ENCODE measurements around the gene GCGR. TPM values are rescaled to one million over a fixed set of nuclear protein-coding genes. Genes with fewer than 3 reads are reported as not detected.

The GCGR gene
- total RNA-seq, 1 experiment from 2014 or later, result 1.6 TPM

- Histone ChIP-seq H3K27ac (ENCODE audit: low read length) (no peak overlapping the region), H3K27me3 (ENCODE audit: control insufficient read depth, insufficient read depth, low read length) (no peaks in the 10 kb centered on the region), H3K36me3 (ENCODE audit: control insufficient read depth, insufficient read depth, low read length) (no peaks in the 10 kb centered on the region), H3K4me3 (ENCODE audit: low read depth in 2 of 2, low read length in 2 of 2) (no peak overlapping the region), H3K9me3 (ENCODE audit: control insufficient read depth, insufficient read depth, low read depth, low read length) (no peaks in the 10 kb centered on the region), H3K4me1 (ENCODE audit: control insufficient read depth, insufficient read depth, low read length) (no peaks in the 10 kb centered on the region)
- intact Hi-C loops (cut with micrococcal nuclease; ENCODE audit: unreplicated experiment) (no loop called here), in situ Hi-C loops (cut with HindIII; ENCODE audit: low pct_unique_long_range_greater_than_20kb, low sequenced_read_pairs) (no loop called here)
- ChIA-PET CTCF (interaction anchor here (1.0 kb wide), 1 partner anchor 58 kb away, joined by 4 read pairs; no protein-coding TSS in a partner anchor), POLR2A (no interaction called here)
- BruUV-seq (replicated peaks), result no TSS peak
- DNase-seq (ENCODE audit: low read depth, low spot score), result no peak
- TF ChIP-seq CTCF (IDR thresholded peaks at IDR 0.05), result no peak
- no peak for TF ChIP-seq SIN3A (IDR thresholded peaks at IDR 0.05; ENCODE audit: borderline replicate concordance, insufficient read depth, low read depth, low read length)
- TF ChIP-seq TCF7L2 (IDR thresholded peaks at IDR 0.05; ENCODE audit: low read depth, low read length), result no peak
- no peak for TF ChIP-seq POLR2AphosphoS5 (IDR thresholded peaks at IDR 0.05; ENCODE audit: low read depth, low read length)
- ATAC-seq, result no peak
Measured at GRCh38 chr17:81794074-81794476, 9.9 kb upstream of the GCGR start.

GRCh38 chr17:81794509-81794908 is 9.4 kb upstream of the GCGR start:
- Histone ChIP-seq H3K4me3 (ENCODE audit: low read depth in 2 of 2, low read length in 2 of 2) (no peak overlapping the region), H3K27me3 (ENCODE audit: control insufficient read depth, insufficient read depth, low read length) (no peaks in the 10 kb centered on the region), H3K36me3 (ENCODE audit: control insufficient read depth, insufficient read depth, low read length) (no peaks in the 10 kb centered on the region), H3K9me3 (ENCODE audit: control insufficient read depth, insufficient read depth, low read depth, low read length) (no peaks in the 10 kb centered on the region), H3K27ac (ENCODE audit: low read length) (no peak overlapping the region), H3K4me1 (ENCODE audit: control insufficient read depth, insufficient read depth, low read length) (no peaks in the 10 kb centered on the region)
- POLR2A ChIA-PET, result no interaction called here
- in situ Hi-C loops (cut with HindIII; ENCODE audit: low pct_unique_long_range_greater_than_20kb, low sequenced_read_pairs) (no loop called here), intact Hi-C loops (cut with micrococcal nuclease; ENCODE audit: unreplicated experiment) (no loop called here)
- CTCF ChIA-PET, result interaction anchor here (1.0 kb wide), 1 partner anchor 59 kb away, joined by 4 read pairs; no protein-coding TSS in a partner anchor
- DNase-seq (ENCODE audit: low read depth, low spot score) (no peak), ATAC-seq (peak; percentile 88)
- BruUV-seq (replicated peaks), result no TSS peak
- TF ChIP-seq REST (IDR thresholded peaks at IDR 0.05; ENCODE audit: insufficient read depth in 1 of 2, low read depth in 2 of 2, low read length in 1 of 2), result no peak
- TF ChIP-seq CTCF (IDR thresholded peaks at IDR 0.05), result no peak
- no peak for TF ChIP-seq POLR2AphosphoS5 (IDR thresholded peaks at IDR 0.05; ENCODE audit: low read depth, low read length)
- TF ChIP-seq SIN3A (IDR thresholded peaks at IDR 0.05; ENCODE audit: borderline replicate concordance, insufficient read depth, low read depth, low read length), result no peak
- TF ChIP-seq TCF7L2 (IDR thresholded peaks at IDR 0.05; ENCODE audit: low read depth, low read length), result no peak

Data from Panc1 (cell line).